Measurements from ENCODE around the gene METTL15.

The METTL15 gene

DNA sequence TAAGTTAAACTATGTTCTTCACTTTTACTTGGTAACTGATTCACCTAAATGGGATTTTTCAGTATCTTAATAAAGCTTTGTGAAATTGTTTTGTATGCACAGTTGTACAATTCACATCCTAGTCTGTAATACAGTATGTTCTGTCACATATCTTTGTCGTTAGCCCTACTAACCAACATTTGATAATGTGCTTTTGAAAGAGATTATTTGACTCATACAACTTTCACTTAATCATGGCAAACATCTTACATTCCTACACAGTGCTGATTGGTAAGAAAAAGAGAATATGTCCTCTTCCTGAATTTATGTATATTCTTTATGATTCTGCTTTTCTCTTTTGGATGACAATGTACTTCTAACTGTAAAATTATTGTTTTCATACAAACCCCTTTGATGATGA is 234.5 kb downstream of the METTL15 start:
- Mint-ChIP-seq H3K27me3 (ENCODE audit: low read depth) (no peaks in the 10 kb centered on the region), H3K4me1 (no peaks in the 10 kb centered on the region), H3K9me3 (peaks cover 31% of the 10 kb centered on the region), H3K36me3 (ENCODE audit: low read depth) (peaks cover 23% of the 10 kb centered on the region), H3K27ac (no peak overlapping the region), H3K4me3 (no peak overlapping the region)
- no peak for TF ChIP-seq CTCF (IDR thresholded peaks at IDR 0.05; ENCODE audit: unreplicated experiment in 3 of 3)

GRCh38 chr11:28343304-28344233 is 235.4 kb downstream of the METTL15 start:
- H3K4me3 Mint-ChIP-seq: no peak overlapping the region
- no peak for TF ChIP-seq CTCF (IDR thresholded peaks at IDR 0.05; ENCODE audit: unreplicated experiment in 3 of 3)
- H3K4me1 Mint-ChIP-seq: no peaks in the 10 kb centered on the region
- no peak overlapping the region for H3K27ac Mint-ChIP-seq
- H3K9me3 Mint-ChIP-seq: peaks cover 22% of the 10 kb centered on the region
- H3K36me3 Mint-ChIP-seq (ENCODE audit: low read depth): peaks cover 14% of the 10 kb centered on the region
- H3K27me3 Mint-ChIP-seq (ENCODE audit: low read depth): no peaks in the 10 kb centered on the region

- Mint-ChIP-seq H3K9me3 (peaks cover 1% of the 10 kb centered on the region), H3K4me3 (no peak overlapping the region), H3K27ac (no peak overlapping the region), H3K27me3 (ENCODE audit: low read depth) (no peaks in the 10 kb centered on the region), H3K36me3 (ENCODE audit: low read depth) (no peaks in the 10 kb centered on the region), H3K4me1 (no peaks in the 10 kb centered on the region)
- TF ChIP-seq CTCF (IDR thresholded peaks at IDR 0.05; ENCODE audit: unreplicated experiment in 3 of 3): no peak
Observed at GRCh38 chr11:28346209-28346608, 238.0 kb downstream of the METTL15 start.

GRCh38 chr11:28346721-28347120 is 238.5 kb downstream of the METTL15 start:
- Mint-ChIP-seq H3K9me3 (no peaks in the 10 kb centered on the region), H3K36me3 (ENCODE audit: low read depth) (no peaks in the 10 kb centered on the region), H3K27me3 (ENCODE audit: low read depth) (no peaks in the 10 kb centered on the region), H3K27ac (no peak overlapping the region), H3K4me1 (no peaks in the 10 kb centered on the region), H3K4me3 (no peak overlapping the region)
- no peak for TF ChIP-seq CTCF (IDR thresholded peaks at IDR 0.05; ENCODE audit: unreplicated experiment in 3 of 3)

DNA sequence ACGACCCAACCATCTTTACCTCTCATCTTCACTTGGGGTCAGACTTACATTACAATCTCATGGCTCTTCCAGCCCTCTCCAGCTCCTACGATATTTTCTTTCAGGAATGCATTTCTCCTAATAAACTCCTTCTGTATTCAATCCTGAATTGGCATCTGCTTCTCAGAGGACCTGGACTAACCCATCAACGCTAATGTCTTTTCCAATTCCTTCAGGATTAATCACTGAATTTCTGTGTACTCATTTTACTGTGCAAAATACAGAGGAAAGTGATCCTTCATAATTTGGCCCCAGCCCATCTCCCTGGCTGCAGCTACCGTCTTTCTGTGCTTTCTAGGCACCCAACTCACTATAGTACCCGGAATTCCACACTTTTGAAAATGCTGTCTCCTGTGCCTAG is 239.2 kb downstream of the METTL15 start:
- Mint-ChIP-seq H3K27me3 (ENCODE audit: low read depth) (no peaks in the 10 kb centered on the region), H3K36me3 (ENCODE audit: low read depth) (no peaks in the 10 kb centered on the region), H3K27ac (no peak overlapping the region), H3K4me3 (no peak overlapping the region), H3K9me3 (no peaks in the 10 kb centered on the region), H3K4me1 (no peaks in the 10 kb centered on the region)
- no peak for TF ChIP-seq CTCF (IDR thresholded peaks at IDR 0.05; ENCODE audit: unreplicated experiment in 3 of 3)

DNA sequence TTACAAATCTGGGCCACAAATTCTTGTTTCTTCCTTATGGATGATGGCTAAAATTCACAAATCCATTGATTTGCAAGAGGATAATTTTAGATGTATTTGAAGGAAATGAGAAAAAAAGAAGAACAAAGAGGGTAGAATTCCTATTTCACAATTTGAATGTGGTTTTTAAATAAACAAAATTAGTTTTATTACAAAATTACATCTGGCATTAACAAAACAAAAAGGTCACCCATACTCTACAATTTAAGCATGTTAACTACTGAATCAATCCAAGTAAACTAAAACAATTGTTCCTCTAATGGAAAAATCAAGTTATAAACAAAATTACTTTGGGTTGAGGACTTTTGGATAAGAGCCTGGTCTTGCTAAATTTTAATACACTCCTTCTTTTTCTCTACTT is 242.0 kb downstream of the METTL15 start:
- TF ChIP-seq CTCF (IDR thresholded peaks at IDR 0.05; ENCODE audit: unreplicated experiment in 3 of 3): no peak
- Mint-ChIP-seq H3K27ac (no peak overlapping the region), H3K4me3 (no peak overlapping the region), H3K9me3 (no peaks in the 10 kb centered on the region), H3K36me3 (ENCODE audit: low read depth) (no peaks in the 10 kb centered on the region), H3K27me3 (ENCODE audit: low read depth) (no peaks in the 10 kb centered on the region), H3K4me1 (no peaks in the 10 kb centered on the region)

Data from nephron (organoid).